ENCODE data around the gene CTSO. TPM values are rescaled to one million over a fixed set of nuclear protein-coding genes. Genes with fewer than 3 reads are reported as not detected.

The CTSO gene
- total and polyA plus RNA-seq, 2 donors (not counting 3 experiments of a cell fraction or from before 2014, with no cell fraction given), result 7.9 to 8.5 TPM

DNA sequence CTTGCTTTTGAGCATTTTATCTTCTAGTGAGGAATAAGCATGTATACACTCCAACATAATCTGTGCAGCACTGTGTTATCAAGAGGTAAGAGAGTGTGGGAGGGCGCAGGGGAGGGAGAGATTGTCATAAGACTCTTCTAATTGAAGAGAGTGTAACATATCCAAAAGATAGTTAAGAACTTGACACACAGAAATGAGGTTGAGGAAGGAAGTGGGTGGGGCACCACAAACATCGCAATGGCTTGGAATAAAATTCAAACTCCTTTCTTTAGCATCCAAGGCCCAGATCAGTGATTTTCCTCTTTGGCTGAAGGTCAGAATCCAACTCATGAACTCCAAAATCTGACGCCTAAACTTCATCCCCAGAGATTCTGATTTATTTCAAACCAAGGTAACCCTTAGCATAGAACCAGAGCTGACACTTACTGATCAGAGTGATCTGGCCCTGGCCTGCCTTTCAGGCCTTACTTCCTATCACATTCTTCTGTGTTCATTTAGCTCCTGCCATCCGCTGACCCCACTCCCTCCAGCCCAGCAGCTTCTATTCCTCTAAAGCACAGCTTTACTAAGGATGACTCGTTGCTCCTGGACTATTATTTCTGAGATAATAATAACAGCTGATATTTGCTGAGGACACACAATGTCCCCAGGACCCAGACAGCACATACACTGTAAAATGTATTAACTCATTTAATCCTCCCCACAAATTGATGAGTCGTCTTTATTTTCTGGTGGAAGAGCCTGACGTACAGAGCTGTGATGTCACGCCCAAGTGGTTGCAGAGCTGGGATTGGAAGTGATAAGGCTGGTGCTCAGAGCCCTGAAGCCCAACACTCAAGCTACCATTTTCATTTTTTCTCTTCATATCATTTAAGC lies 10.6 kb upstream of the CTSO start:
- no peaks in the 10 kb centered on the region for H4K20me1 ChIP-seq (replicated peaks; ENCODE audit: control insufficient read depth, extremely low read depth, insufficient read depth, low read length)
- ChIA-PET POLR2A (no interaction called here), CTCF (interaction anchor here (0.8 to 2.1 kb wide), 2 partner anchors 11 to 511 kb away, joined by 3 to 5 read pairs; no protein-coding TSS in a partner anchor)
- no peak overlapping the region for H2AFZ ChIP-seq (ENCODE audit: low read depth, low read length)
- no TSS peak for BruUV-seq (replicated peaks)
- dilution Hi-C loops (cut with MboI; ENCODE audit: extremely low pct_ligation_motif_present, low sequenced_read_pairs) (no loop called here), intact Hi-C loops (cut with micrococcal nuclease) (no loop called here)
- no peaks in the 10 kb centered on the region for H3K9me1 ChIP-seq (replicated peaks; ENCODE audit: control insufficient read depth, extremely low read depth, insufficient read depth, low read length)
- FAIRE-seq (no peak), DNase-seq (ENCODE audit: low read depth, low spot score) (no peak)
- no peak overlapping the region for H3K9ac ChIP-seq (replicated peaks; ENCODE audit: extremely low read depth, insufficient read depth, low read length)
- no peaks in the 10 kb centered on the region for H3K4me1 ChIP-seq (ENCODE audit: control insufficient read depth, extremely low read depth, insufficient read depth, low read length)
- H3K79me2 ChIP-seq (ENCODE audit: control insufficient read depth, insufficient read depth, low read length), result no peaks in the 10 kb centered on the region
- no peak overlapping the region for H3K4me3 ChIP-seq (replicated peaks in 1 of 3; ENCODE audit: insufficient read depth in 1 of 3, low read depth in 1 of 3, low read length in 3 of 3)
- TF ChIP-seq POLR2AphosphoS5 (IDR thresholded peaks at IDR 0.05; ENCODE audit: insufficient read depth, low read depth, low read length), result no peak
- TF ChIP-seq, protein P1, sequence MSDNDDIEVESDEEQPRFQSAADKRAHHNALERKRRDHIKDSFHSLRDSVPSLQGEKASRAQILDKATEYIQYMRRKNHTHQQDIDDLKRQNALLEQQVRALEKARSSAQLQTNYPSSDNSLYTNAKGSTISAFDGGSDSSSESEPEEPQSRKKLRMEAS (IDR thresholded peaks at IDR 0.05; ENCODE audit: insufficient read depth, insufficient read length), result no peak
- no peak for TF ChIP-seq GATA2 (IDR thresholded peaks at IDR 0.05; ENCODE audit: insufficient read depth, insufficient read length, low read depth, low read length)
- peaks cover 0 to 4% of the 10 kb centered on the region in 2 experiments for H3K27me3 ChIP-seq (ENCODE audit: control insufficient read depth in 2 of 2, insufficient read depth in 2 of 2, low read length in 2 of 2)
- no peak overlapping the region for H3K27ac ChIP-seq (ENCODE audit: insufficient read depth, low read depth, low read length)
- H3K4me2 ChIP-seq (ENCODE audit: insufficient read depth, low read length), result no peak overlapping the region
- no peaks in the 10 kb centered on the region for H3K36me3 ChIP-seq (ENCODE audit: control insufficient read depth in 2 of 2, extremely low read depth in 1 of 2, insufficient read depth in 2 of 2, low read length in 2 of 2)
- no peaks in the 10 kb centered on the region for H3K9me3 ChIP-seq (replicated peaks; ENCODE audit: control insufficient read depth, insufficient read depth, low read length)

DNA sequence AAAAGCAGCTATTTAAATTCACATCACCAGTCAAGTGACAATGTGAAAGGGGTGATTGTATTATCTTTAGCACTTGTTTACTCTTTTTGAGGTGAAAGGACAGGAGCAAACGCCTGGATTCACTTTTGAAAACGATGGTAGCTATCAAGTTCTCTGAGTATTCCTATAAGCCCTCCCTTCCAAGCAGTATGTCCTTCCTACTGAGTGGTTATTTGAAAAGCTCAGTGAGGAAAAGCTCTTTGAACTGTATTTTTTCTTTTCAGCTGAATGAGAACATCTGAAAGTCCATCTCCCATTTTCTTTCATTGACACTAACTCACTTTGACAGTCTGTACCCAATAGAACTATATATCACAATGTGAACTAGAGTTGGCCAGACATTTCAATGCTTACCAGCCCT lies 9.1 kb upstream of the CTSO start:
- CTCF ChIA-PET, result no interaction called here
- TF ChIP-seq JUN (IDR thresholded peaks at IDR 0.05; ENCODE audit: borderline replicate concordance, insufficient read depth, insufficient read length, low read depth) (no peak), GATA2 (IDR thresholded peaks at IDR 0.05; ENCODE audit: insufficient read depth, insufficient read length, low read depth, low read length) (no peak), POLR2AphosphoS5 (IDR thresholded peaks at IDR 0.05; ENCODE audit: insufficient read depth, low read depth, low read length) (no peak), FOS (IDR thresholded peaks at IDR 0.05; ENCODE audit: borderline replicate concordance, insufficient read depth, low read length) (no peak), POLR2A (IDR thresholded peaks at IDR 0.05; ENCODE audit: low read depth, low read length) (no peak), EZH2 (IDR thresholded peaks at IDR 0.05; ENCODE audit: borderline replicate concordance, low read depth, low read length, severe bottlenecking) (no peak)
- TF ChIP-seq, protein P2, sequence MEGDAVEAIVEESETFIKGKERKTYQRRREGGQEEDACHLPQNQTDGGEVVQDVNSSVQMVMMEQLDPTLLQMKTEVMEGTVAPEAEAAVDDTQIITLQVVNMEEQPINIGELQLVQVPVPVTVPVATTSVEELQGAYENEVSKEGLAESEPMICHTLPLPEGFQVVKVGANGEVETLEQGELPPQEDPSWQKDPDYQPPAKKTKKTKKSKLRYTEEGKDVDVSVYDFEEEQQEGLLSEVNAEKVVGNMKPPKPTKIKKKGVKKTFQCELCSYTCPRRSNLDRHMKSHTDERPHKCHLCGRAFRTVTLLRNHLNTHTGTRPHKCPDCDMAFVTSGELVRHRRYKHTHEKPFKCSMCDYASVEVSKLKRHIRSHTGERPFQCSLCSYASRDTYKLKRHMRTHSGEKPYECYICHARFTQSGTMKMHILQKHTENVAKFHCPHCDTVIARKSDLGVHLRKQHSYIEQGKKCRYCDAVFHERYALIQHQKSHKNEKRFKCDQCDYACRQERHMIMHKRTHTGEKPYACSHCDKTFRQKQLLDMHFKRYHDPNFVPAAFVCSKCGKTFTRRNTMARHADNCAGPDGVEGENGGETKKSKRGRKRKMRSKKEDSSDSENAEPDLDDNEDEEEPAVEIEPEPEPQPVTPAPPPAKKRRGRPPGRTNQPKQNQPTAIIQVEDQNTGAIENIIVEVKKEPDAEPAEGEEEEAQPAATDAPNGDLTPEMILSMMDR (IDR thresholded peaks at IDR 0.05; ENCODE audit: extremely low read depth in 1 of 2, insufficient read depth in 1 of 2, low read depth in 1 of 2, low read length in 2 of 2), result no peak
- TF ChIP-seq, protein P1 (IDR thresholded peaks at IDR 0.05; ENCODE audit: insufficient read depth, insufficient read length), result no peak

More for the DNA sequence above, 9.1 kb upstream of the CTSO start:
- H3K9me1 ChIP-seq (replicated peaks; ENCODE audit: control insufficient read depth, extremely low read depth, insufficient read depth, low read length), result no peaks in the 10 kb centered on the region
- POLR2A ChIA-PET, result no interaction called here
- no peaks in the 10 kb centered on the region for H3K4me1 ChIP-seq (ENCODE audit: control insufficient read depth, extremely low read depth, insufficient read depth, low read length)
- H3K4me3 ChIP-seq (replicated peaks in 1 of 3; ENCODE audit: insufficient read depth in 1 of 3, low read depth in 1 of 3, low read length in 3 of 3), result no peak overlapping the region
- H2AFZ ChIP-seq (ENCODE audit: low read depth, low read length), result no peak overlapping the region
- intact Hi-C loops (cut with micrococcal nuclease) (no loop called here), dilution Hi-C loops (cut with MboI; ENCODE audit: extremely low pct_ligation_motif_present, low sequenced_read_pairs) (no loop called here)
- BruUV-seq (replicated peaks), result no TSS peak
- FAIRE-seq (no peak), DNase-seq (ENCODE audit: low read depth, low spot score) (no peak)
- H3K9ac ChIP-seq (replicated peaks; ENCODE audit: extremely low read depth, insufficient read depth, low read length), result no peak overlapping the region
- no peaks in the 10 kb centered on the region for H3K79me2 ChIP-seq (ENCODE audit: control insufficient read depth, insufficient read depth, low read length)
- H3K4me2 ChIP-seq (ENCODE audit: insufficient read depth, low read length), result no peak overlapping the region
- no peaks in the 10 kb centered on the region for H3K36me3 ChIP-seq (ENCODE audit: control insufficient read depth in 2 of 2, extremely low read depth in 1 of 2, insufficient read depth in 2 of 2, low read length in 2 of 2)
- no peaks in the 10 kb centered on the region for H3K9me3 ChIP-seq (replicated peaks; ENCODE audit: control insufficient read depth, insufficient read depth, low read length)
- peaks cover 0 to 4% of the 10 kb centered on the region in 2 experiments for H3K27me3 ChIP-seq (ENCODE audit: control insufficient read depth in 2 of 2, insufficient read depth in 2 of 2, low read length in 2 of 2)
- H4K20me1 ChIP-seq (replicated peaks; ENCODE audit: control insufficient read depth, extremely low read depth, insufficient read depth, low read length), result no peaks in the 10 kb centered on the region
- H3K27ac ChIP-seq (ENCODE audit: insufficient read depth, low read depth, low read length), result no peak overlapping the region

All from endothelial cell of umbilical vein (primary cell).